ENCODE results near the gene SMIM24.

SMIM24 gene

GRCh38 chr19:3465552-3465951 lies 14.8 kb downstream of the SMIM24 start:
- Mint-ChIP-seq H3K36me3 (ENCODE audit: low read depth) (no peaks in the 10 kb centered on the region), H3K27me3 (ENCODE audit: low read depth) (no peaks in the 10 kb centered on the region), H3K4me1 (ENCODE audit: low read depth) (no peaks in the 10 kb centered on the region), H3K4me3 (no peak overlapping the region), H3K27ac (no peak overlapping the region), H3K9me3 (peaks cover 3% of the 10 kb centered on the region)
- DNase-seq (ENCODE audit: low spot score) = no peak

- Mint-ChIP-seq H3K4me1 (ENCODE audit: low read depth) (no peaks in the 10 kb centered on the region), H3K36me3 (ENCODE audit: low read depth) (no peaks in the 10 kb centered on the region), H3K27me3 (ENCODE audit: low read depth) (no peaks in the 10 kb centered on the region), H3K4me3 (no peak overlapping the region), H3K27ac (no peak overlapping the region), H3K9me3 (peaks cover 3% of the 10 kb centered on the region)
- DNase-seq (ENCODE audit: low spot score) = no peak
Observed at GRCh38 chr19:3464587-3465235, 15.6 kb downstream of the SMIM24 start.

- no peaks in the 10 kb centered on the region for H3K36me3 Mint-ChIP-seq (ENCODE audit: low read depth)
- no peak overlapping the region for H3K4me3 Mint-ChIP-seq
- no peak for DNase-seq (ENCODE audit: low spot score)
- H3K4me1 Mint-ChIP-seq (ENCODE audit: low read depth) = no peaks in the 10 kb centered on the region
- H3K27me3 Mint-ChIP-seq (ENCODE audit: low read depth) = no peaks in the 10 kb centered on the region
- peaks cover 3% of the 10 kb centered on the region for H3K9me3 Mint-ChIP-seq
- H3K27ac Mint-ChIP-seq = no peak overlapping the region
Observed at GRCh38 chr19:3463714-3464586, 16.4 kb downstream of the SMIM24 start.

GRCh38 chr19:3462991-3463713 lies 17.2 kb downstream of the SMIM24 start:
- DNase-seq (ENCODE audit: low spot score) = no peak
- no peak overlapping the region for H3K4me3 Mint-ChIP-seq
- H3K27me3 Mint-ChIP-seq (ENCODE audit: low read depth) = no peaks in the 10 kb centered on the region
- H3K4me1 Mint-ChIP-seq (ENCODE audit: low read depth) = no peaks in the 10 kb centered on the region
- peaks cover 3% of the 10 kb centered on the region for H3K9me3 Mint-ChIP-seq
- no peaks in the 10 kb centered on the region for H3K36me3 Mint-ChIP-seq (ENCODE audit: low read depth)
- no peak overlapping the region for H3K27ac Mint-ChIP-seq

- H3K9me3 Mint-ChIP-seq = no peaks in the 10 kb centered on the region
- H3K27me3 Mint-ChIP-seq (ENCODE audit: low read depth) = no peaks in the 10 kb centered on the region
- no peaks in the 10 kb centered on the region for H3K4me1 Mint-ChIP-seq (ENCODE audit: low read depth)
- no peak for DNase-seq (ENCODE audit: low spot score)
- H3K27ac Mint-ChIP-seq = no peak overlapping the region
- H3K36me3 Mint-ChIP-seq (ENCODE audit: low read depth) = no peaks in the 10 kb centered on the region
- no peak overlapping the region for H3K4me3 Mint-ChIP-seq
Observed at GRCh38 chr19:3459965-3460582, 20.3 kb downstream of the SMIM24 start.

GRCh38 chr19:3459089-3459881 lies 21.0 kb downstream of the SMIM24 start:
- Mint-ChIP-seq H3K27ac (no peak overlapping the region), H3K4me3 (no peak overlapping the region), H3K27me3 (ENCODE audit: low read depth) (no peaks in the 10 kb centered on the region), H3K4me1 (ENCODE audit: low read depth) (no peaks in the 10 kb centered on the region), H3K9me3 (no peaks in the 10 kb centered on the region), H3K36me3 (ENCODE audit: low read depth) (no peaks in the 10 kb centered on the region)
- no peak for DNase-seq (ENCODE audit: low spot score)

GRCh38 chr19:3458229-3459088 lies 21.9 kb downstream of the SMIM24 start:
- Mint-ChIP-seq H3K36me3 (ENCODE audit: low read depth) (no peaks in the 10 kb centered on the region), H3K4me3 (no peak overlapping the region), H3K27me3 (ENCODE audit: low read depth) (no peaks in the 10 kb centered on the region), H3K27ac (no peak overlapping the region), H3K4me1 (ENCODE audit: low read depth) (no peaks in the 10 kb centered on the region), H3K9me3 (no peaks in the 10 kb centered on the region)
- DNase-seq (ENCODE audit: low spot score) = no peak

GRCh38 chr19:3457528-3458228 lies 22.6 kb downstream of the SMIM24 start:
- no peak for DNase-seq (ENCODE audit: low spot score)
- Mint-ChIP-seq H3K9me3 (no peaks in the 10 kb centered on the region), H3K27ac (no peak overlapping the region), H3K4me1 (ENCODE audit: low read depth) (no peaks in the 10 kb centered on the region), H3K27me3 (ENCODE audit: low read depth) (no peaks in the 10 kb centered on the region), H3K36me3 (ENCODE audit: low read depth) (no peaks in the 10 kb centered on the region), H3K4me3 (no peak overlapping the region)

GRCh38 chr19:3456925-3457527 lies 23.3 kb downstream of the SMIM24 start:
- H3K27me3 Mint-ChIP-seq (ENCODE audit: low read depth) = no peaks in the 10 kb centered on the region
- H3K27ac Mint-ChIP-seq = no peak overlapping the region
- no peak overlapping the region for H3K4me3 Mint-ChIP-seq
- no peaks in the 10 kb centered on the region for H3K4me1 Mint-ChIP-seq (ENCODE audit: low read depth)
- no peaks in the 10 kb centered on the region for H3K36me3 Mint-ChIP-seq (ENCODE audit: low read depth)
- no peak for DNase-seq (ENCODE audit: low spot score)
- no peaks in the 10 kb centered on the region for H3K9me3 Mint-ChIP-seq

GRCh38 chr19:3455960-3456601 lies 24.2 kb downstream of the SMIM24 start:
- Mint-ChIP-seq H3K9me3 (no peaks in the 10 kb centered on the region), H3K4me3 (no peak overlapping the region), H3K27ac (no peak overlapping the region), H3K36me3 (ENCODE audit: low read depth) (no peaks in the 10 kb centered on the region), H3K4me1 (ENCODE audit: low read depth) (no peaks in the 10 kb centered on the region), H3K27me3 (ENCODE audit: low read depth) (no peaks in the 10 kb centered on the region)
- no peak for DNase-seq (ENCODE audit: low spot score)

- Mint-ChIP-seq H3K27me3 (ENCODE audit: low read depth) (no peaks in the 10 kb centered on the region), H3K4me1 (ENCODE audit: low read depth) (no peaks in the 10 kb centered on the region), H3K36me3 (ENCODE audit: low read depth) (no peaks in the 10 kb centered on the region), H3K4me3 (no peak overlapping the region), H3K9me3 (no peaks in the 10 kb centered on the region), H3K27ac (no peak overlapping the region)
- no peak for DNase-seq (ENCODE audit: low spot score)
Observed at GRCh38 chr19:3455393-3455955, 24.9 kb downstream of the SMIM24 start.
